HepG2 (cell line): ENCODE measurements around the gene KCNJ14. TPM values are rescaled to one million over a fixed set of nuclear protein-coding genes. Genes with fewer than 3 reads are reported as not detected.

Experiments used
- AGO1 ChIP-seq: fragments of 200-400 bp; formaldehyde crosslinking; IDR thresholded peaks from 2 replicates; pipeline ENCODE4 v1.6.1; 2017; ENCODE audit warnings: mild to moderate bottlenecking, low read depth, low read length, moderate library complexity; ENCODE audit not compliant: poor library complexity, severe bottlenecking
- AHR ChIP-seq: IDR thresholded peaks from 2 replicates; pipeline ENCODE4 v1.6.1; 2018; ENCODE audit warnings: missing genetic modification reagents, missing compliant biosample characterization
- ARID3A ChIP-seq: IDR thresholded peaks from 2 replicates; pipeline ENCODE4 v1.6.1; 2012; ENCODE audit warnings: low read depth, low read length, improper control_type of control experiment
- CSRNP2 ChIP-seq: sonication (generic); formaldehyde crosslinking; conservative IDR thresholded peaks from 2 replicates; pipeline ENCODE4 v1.8.0; 2022; ENCODE audit warnings: low read depth, missing genetic modification reagents
- DMTF1 ChIP-seq: sonication (generic); formaldehyde crosslinking; IDR thresholded peaks from 2 replicates; pipeline ENCODE4 v1.4.0; 2020; ENCODE audit warnings: mild to moderate bottlenecking, missing genetic modification reagents
- GABPA ChIP-seq, 2 experiments: IDR thresholded peaks; 2 replicates each; pipeline ENCODE4 v1.6.1; 2011 to 2016; ENCODE audit warnings: low read depth in 2 of 2, low read length in 1 of 2, missing biosample characterization in 1 of 2, missing genetic modification characterization in 1 of 2
- HCFC1 ChIP-seq: fragments of 150-350 bp; IDR thresholded peaks from 2 replicates; pipeline ENCODE4 v1.6.1; 2014; ENCODE audit warnings: low read depth, low read length
- HMG20A ChIP-seq: IDR thresholded peaks from 2 replicates; pipeline ENCODE4 v1.6.1; 2016; ENCODE audit warnings: borderline replicate concordance
- KAT8 ChIP-seq: IDR thresholded peaks from 2 replicates; pipeline ENCODE4 v1.6.1; 2016; ENCODE audit warnings: missing genetic modification reagents, missing compliant biosample characterization
- KLF11 ChIP-seq: IDR thresholded peaks from 2 replicates; pipeline ENCODE4 v1.6.1; 2016; ENCODE audit warnings: missing compliant biosample characterization
- MIER2 ChIP-seq: IDR thresholded peaks from 2 replicates; pipeline ENCODE4 v1.6.1; 2016; ENCODE audit warnings: missing biosample characterization, missing genetic modification reagents
- SMAD3 ChIP-seq: sonication (generic); formaldehyde crosslinking; IDR thresholded peaks from 2 replicates; pipeline ENCODE4 v1.4.0; 2020; ENCODE audit warnings: missing genetic modification reagents
- SP1 ChIP-seq, 2 experiments: fragments of 450-650 bp in 1 of 2; sonication (generic) in 1 of 2; formaldehyde crosslinking in 1 of 2; IDR thresholded peaks; 2 replicates each; pipeline versions ENCODE4 v1.4.0 to v1.6.1; 2016 to 2020; ENCODE audit warnings: missing genetic modification reagents in 1 of 2
- TBL1XR1 ChIP-seq: fragments of 150-350 bp; IDR thresholded peaks from 2 replicates; pipeline ENCODE4 v1.6.1; 2014; ENCODE audit warnings: borderline replicate concordance, low read length; ENCODE audit not compliant: partially characterized antibody
- TIGD3 ChIP-seq: sonication (generic); formaldehyde crosslinking; IDR thresholded peaks from 2 replicates; pipeline ENCODE4 v1.5.1; 2020; ENCODE audit warnings: mild to moderate bottlenecking, missing genetic modification reagents, borderline replicate concordance
- ZNF281 ChIP-seq: sonication (generic); formaldehyde crosslinking; IDR thresholded peaks from 2 replicates; pipeline ENCODE4 v1.4.0; 2020; ENCODE audit warnings: missing genetic modification reagents, borderline replicate concordance
- ZNF3 ChIP-seq: IDR thresholded peaks from 2 replicates; pipeline ENCODE4 v1.7.0; 2017; ENCODE audit warnings: inconsistent platforms
- ZNF614 ChIP-seq: IDR thresholded peaks from 2 replicates; pipeline ENCODE4 v1.6.1; 2018; ENCODE audit warnings: missing biosample characterization, missing genetic modification reagents, inconsistent platforms, borderline replicate concordance
- ZNF784 ChIP-seq: sonication (generic); formaldehyde crosslinking; IDR thresholded peaks from 2 replicates; pipeline ENCODE4 v1.5.1; 2020; ENCODE audit warnings: missing genetic modification reagents, mild to moderate bottlenecking, borderline replicate concordance
- polyA plus RNA-seq, 8 experiments: library from polyadenylated mRNA; depleted of rRNA in 3 of 8; stranded (reverse) in 7 of 8; unstranded in 1 of 8; fragments of >200 nt; fragmentation: Illumina TruSeq in 4 of 8; extraction: Trizol in 4 of 8; gene quantifications; 2 replicates each; pipeline versions ENCODE4 v1.2.1 to v1.2.3, GENCODE V29; 2011 to 2016; ENCODE audit warnings: low read depth in 4 of 8, missing spikeins in 1 of 8, mixed read lengths in 1 of 8; ENCODE audit not compliant: insufficient read depth in 1 of 8
- total RNA-seq, 5 experiments: library from RNA; depleted of rRNA; stranded (reverse); fragments of >200 nt; fragmentation: Illumina TruSeq; extraction: Trizol; gene quantifications; 2 replicates each; pipeline ENCODE4 v1.2.3, GENCODE V29; 2016; ENCODE audit warnings: low read depth in 1 of 5

The KCNJ14 gene
- total and polyA plus RNA-seq, 2 of the 13 experiments (the other 11 are each of a cell fraction or from before 2014, with no cell fraction given): 0.20 to 0.51 TPM

GRCh38 chr19:48468772-48469288 lies 13.5 kb downstream of the KCNJ14 start (continued):
- TF ChIP-seq ZNF281 (CRISPR knock-in tag) (no peak), ZNF3 (no peak), ARID3A (no peak), KLF11 (CRISPR knock-in tag) (no peak), AGO1 (peak; percentile 71), HCFC1 (0 out of 2 replicates have a peak, but pooled peaks have one; percentile 18), SMAD3 (CRISPR knock-in tag) (no peak), GABPA (IDR thresholded peaks at IDR 0.05; ENCODE audit: low read depth, low read length) (peak; percentile 39), GABPA (CRISPR knock-in tag; IDR thresholded peaks at IDR 0.05; ENCODE audit: low read depth) (peak; percentile 68), TBL1XR1 (no peak), DMTF1 (CRISPR knock-in tag) (no peak), SP1 (IDR thresholded peaks at IDR 0.05) (peak; percentile 64; the same call in 1 of the 2 replicates), SP1 (CRISPR knock-in tag; IDR thresholded peaks at IDR 0.05) (peak; percentile 76; the same call in 1 of the 2 replicates), TIGD3 (CRISPR knock-in tag) (no peak), KAT8 (no peak), HMG20A (no peak), ZNF784 (CRISPR knock-in tag) (no peak), ZNF614 (CRISPR knock-in tag) (no peak), AHR (CRISPR knock-in tag) (no peak), MIER2 (no peak), CSRNP2 (no peak)
